Right lung (tissue), 5 donors: ENCODE results near the gene ZC3H15. TPM values are rescaled to one million over a fixed set of nuclear protein-coding genes. Genes with fewer than 3 reads are reported as not detected.
"Not testable (repeated sequence)": the region's sequence is repeated elsewhere in the genome, so short reads cannot be mapped to it uniquely, and the experiment has no call there.

Source experiments
- DNase-seq, 2 donors: peaks; one replicate each; pipeline ENCODE4 v3.0.0-alpha.2; 2013
- polyA plus RNA-seq, 5 donors: library from polyadenylated mRNA; unstranded; fragments of 120-200 nt; gene quantifications; one replicate each; pipeline versions ENCODE4 v1.2.1 to v1.2.3, GENCODE V29; 2013; ENCODE audit warnings: inconsistent platforms in 1 of 5, low replicate concordance in 1 of 5; ENCODE audit not compliant: insufficient read length in 5 of 5, insufficient read depth in 1 of 5

Gene ZC3H15
- polyA plus RNA-seq, 5 donors: 81.4 to 129 (median 121) TPM

- peak in 1 of 2 donors; percentile 21 for DNase-seq
These were observed 889 bp downstream of the ZC3H15 start for GRCh38 chr2:186486651-186487647.

- DNase-seq: no peak
These were observed 7.6 kb downstream of the ZC3H15 start for GRCh38 chr2:186493564-186494085.

- DNase-seq: no peak
These were observed 10.3 kb downstream of the ZC3H15 start for GRCh38 chr2:186496401-186496800.

- DNase-seq: no peak
These were observed 11.9 kb downstream of the ZC3H15 start for GRCh38 chr2:186497928-186498327.

- no peak for DNase-seq
These were observed 12.8 kb downstream of the ZC3H15 start for GRCh38 chr2:186498834-186499233.

GRCh38 chr2:186503827-186504606, 18.0 kb downstream of the ZC3H15 start:
- DNase-seq: peak in 1 of 2 donors; percentile 19

- DNase-seq: no peak
These were observed 22.2 kb downstream of the ZC3H15 start for GRCh38 chr2:186508263-186508662.

GRCh38 chr2:186515376-186515775, 29.3 kb downstream of the ZC3H15 start:
- DNase-seq: no peak

- DNase-seq: no peak
These were observed 30.3 kb downstream of the ZC3H15 start for GRCh38 chr2:186516396-186516795.

GRCh38 chr2:186517090-186517489, 31.0 kb downstream of the ZC3H15 start:
- DNase-seq: no peak

GRCh38 chr2:186518291-186518690, 32.2 kb downstream of the ZC3H15 start:
- no peak for DNase-seq

GRCh38 chr2:186518945-186519344, 32.9 kb downstream of the ZC3H15 start:
- no peak for DNase-seq

- DNase-seq: not testable (repeated sequence)
These were observed 35.6 kb downstream of the ZC3H15 start for GRCh38 chr2:186521570-186522153.

GRCh38 chr2:186522450-186522849, 36.4 kb downstream of the ZC3H15 start:
- no peak for DNase-seq

GRCh38 chr2:186523791-186524190, 37.7 kb downstream of the ZC3H15 start:
- DNase-seq: no peak

GRCh38 chr2:186526281-186526680, 40.2 kb downstream of the ZC3H15 start:
- no peak for DNase-seq

- DNase-seq: no peak
These were observed 44.3 kb downstream of the ZC3H15 start for GRCh38 chr2:186530314-186530713.

- no peak for DNase-seq
These were observed 45.3 kb downstream of the ZC3H15 start for GRCh38 chr2:186531257-186531775.

GRCh38 chr2:186532891-186533290, 46.8 kb downstream of the ZC3H15 start:
- DNase-seq: no peak

- DNase-seq: no peak
These were observed 47.7 kb downstream of the ZC3H15 start for GRCh38 chr2:186533717-186534116.

GRCh38 chr2:186534406-186534805, 48.3 kb downstream of the ZC3H15 start:
- no peak for DNase-seq

GRCh38 chr2:186535861-186536260, 49.8 kb downstream of the ZC3H15 start:
- no peak for DNase-seq
